Fibroblast of villous mesenchyme (primary cell): ENCODE data around the gene SS18L1. TPM values are rescaled to one million over a fixed set of nuclear protein-coding genes. Genes with fewer than 3 reads are reported as not detected.

Source experiments
- DNase-seq: peaks from one replicate; pipeline ENCODE4 v3.0.0-alpha.2; 2010; ENCODE audit warnings: low read depth
- H3K4me3 ChIP-seq: 2 replicates; pipeline ENCODE4 v1.5.1; 2011; ENCODE audit warnings: low read depth, mild to moderate bottlenecking, low read length
- CTCF ChIP-seq: IDR thresholded peaks from 2 replicates; pipeline ENCODE4 v1.5.1; 2012; ENCODE audit warnings: low read depth, mild to moderate bottlenecking, low read length; ENCODE audit not compliant: insufficient read depth
- total RNA-seq: library from RNA; depleted of rRNA; stranded (reverse); fragments of >200 nt; gene quantifications from 2 replicates; pipeline ENCODE4 v1.2.3, GENCODE V29; 2012

Gene SS18L1
- total RNA-seq, 1 donor = 14.2 TPM

GRCh38 chr20:62195075-62195405, 51.5 kb downstream of the SS18L1 start:
- DNase-seq = no peak
- H3K4me3 ChIP-seq = no peak overlapping the region
- TF ChIP-seq CTCF = no peak

GRCh38 chr20:62195736-62196135, 52.2 kb downstream of the SS18L1 start:
- H3K4me3 ChIP-seq = no peak overlapping the region
- no peak for TF ChIP-seq CTCF
- DNase-seq = no peak

- H3K4me3 ChIP-seq = no peak overlapping the region
- DNase-seq = no peak
- TF ChIP-seq CTCF = no peak
These were observed 52.7 kb downstream of the SS18L1 start for GRCh38 chr20:62196286-62196685.

GRCh38 chr20:62197311-62197710, 53.7 kb downstream of the SS18L1 start:
- H3K4me3 ChIP-seq = no peak overlapping the region
- DNase-seq = no peak
- TF ChIP-seq CTCF = no peak

- DNase-seq = no peak
- TF ChIP-seq CTCF = no peak
- no peak overlapping the region for H3K4me3 ChIP-seq
These were observed 54.2 kb downstream of the SS18L1 start for GRCh38 chr20:62197801-62198200.

- H3K4me3 ChIP-seq = no peak overlapping the region
- no peak for DNase-seq
These were observed 54.9 kb downstream of the SS18L1 start for GRCh38 chr20:62198496-62198895.

GRCh38 chr20:62198931-62199330, 55.4 kb downstream of the SS18L1 start:
- H3K4me3 ChIP-seq = no peak overlapping the region
- no peak for DNase-seq
- no peak for TF ChIP-seq CTCF

More at GRCh38 chr20:62198496-62198895, 54.9 kb downstream of the SS18L1 start:
- TF ChIP-seq CTCF = no peak
